CD8-positive, alpha-beta memory T cell (primary cell): ENCODE data around the gene AVP. TPM values are rescaled to one million over a fixed set of nuclear protein-coding genes. Genes with fewer than 3 reads are reported as not detected.
"Not testable (repeated sequence)": the region's sequence is repeated elsewhere in the genome, so short reads cannot be mapped to it uniquely, and the experiment has no call there.

Source experiments
- CTCF ChIA-PET: fragments of 350-600 bp; sonication (Branson Sonifier 250); formaldehyde crosslinking; loops from one replicate; lab custom pipeline; 2021; ENCODE audit warnings: antibody characterized with exemption; lab: Charles Lee
- POLR2A ChIA-PET: fragments of 350-600 bp; sonication (Branson Sonifier 250); formaldehyde crosslinking; loops from one replicate; lab custom pipeline; 2021; ENCODE audit warnings: antibody characterized with exemption; lab: Charles Lee
- DNase-seq, 5 donors: peaks; one replicate each; pipeline versions ENCODE4 v3.0.0 to v3.0.0-alpha.2; 2020 to 2022; ENCODE audit warnings: mixed read lengths in 1 of 5
- H3K27ac ChIP-seq: one replicate; pipeline ENCODE4 v1.7.0; 2013; ENCODE audit warnings: low read depth, mild to moderate bottlenecking, low read length, moderate library complexity
- H3K27me3 ChIP-seq: 2 replicates; pipeline ENCODE4 v1.7.0; 2013; ENCODE audit warnings: low read length, mild to moderate bottlenecking; ENCODE audit not compliant: insufficient read depth, poor library complexity, severe bottlenecking
- H3K36me3 ChIP-seq: 2 replicates; pipeline ENCODE4 v1.7.0; 2013; ENCODE audit warnings: mild to moderate bottlenecking, low read length, moderate library complexity; ENCODE audit not compliant: insufficient read depth
- H3K4me1 ChIP-seq: 2 replicates; pipeline ENCODE4 v1.7.0; 2013; ENCODE audit warnings: mild to moderate bottlenecking, low read length, moderate library complexity; ENCODE audit not compliant: insufficient read depth
- H3K4me3 ChIP-seq: 2 replicates; pipeline ENCODE4 v1.7.0; 2013; ENCODE audit warnings: mild to moderate bottlenecking, low read length
- H3K9me3 ChIP-seq: 2 replicates; pipeline ENCODE4 v1.7.0; 2013; ENCODE audit warnings: mild to moderate bottlenecking, low read length
- H3K27ac Mint-ChIP-seq, 8 donors: one replicate each; pipeline ENCODE4 v1.8.0; 2020 to 2021; ENCODE audit warnings: mixed read lengths in 8 of 8, mild to moderate bottlenecking in 6 of 8, inconsistent platforms in 3 of 8, moderate library complexity in 3 of 8
- H3K27me3 Mint-ChIP-seq, 2 donors: one replicate each; pipeline ENCODE4 v1.8.0; 2020 to 2021; ENCODE audit warnings: mixed read lengths in 2 of 2, mild to moderate bottlenecking in 1 of 2, moderate library complexity in 1 of 2
- H3K36me3 Mint-ChIP-seq, 3 donors: one replicate each; pipeline ENCODE4 v1.8.0; 2020 to 2021; ENCODE audit warnings: mixed read lengths in 3 of 3, inconsistent platforms in 1 of 3, mild to moderate bottlenecking in 1 of 3
- H3K4me1 Mint-ChIP-seq, 3 donors: one replicate each; pipeline ENCODE4 v1.8.0; 2020 to 2021; ENCODE audit warnings: mixed read lengths in 3 of 3, inconsistent platforms in 1 of 3, mild to moderate bottlenecking in 1 of 3
- H3K4me3 Mint-ChIP-seq, 7 donors: one replicate each; pipeline ENCODE4 v1.8.0; 2020 to 2021; ENCODE audit warnings: mixed read lengths in 7 of 7, mild to moderate bottlenecking in 6 of 7, moderate library complexity in 4 of 7, inconsistent platforms in 2 of 7
- H3K9me3 Mint-ChIP-seq, 5 donors: one replicate each; pipeline ENCODE4 v1.8.0; 2020 to 2022; ENCODE audit warnings: mixed read lengths in 5 of 5, mild to moderate bottlenecking in 3 of 5, moderate library complexity in 2 of 5, inconsistent platforms in 1 of 5
- polyA plus RNA-seq: library from polyadenylated mRNA; unstranded; fragments of 300-500 nt; fragmentation: Illumina TruSeq; gene quantifications from one replicate; pipeline ENCODE4 v1.2.3, GENCODE V29; 2021
- total RNA-seq, 2 experiments: library from RNA; stranded (reverse); gene quantifications; one replicate each; pipeline ENCODE4 v1.2.3, GENCODE V29; 2021

AVP gene
- total and polyA plus RNA-seq, 3 experiments from 2014 or later = not detected

DNA sequence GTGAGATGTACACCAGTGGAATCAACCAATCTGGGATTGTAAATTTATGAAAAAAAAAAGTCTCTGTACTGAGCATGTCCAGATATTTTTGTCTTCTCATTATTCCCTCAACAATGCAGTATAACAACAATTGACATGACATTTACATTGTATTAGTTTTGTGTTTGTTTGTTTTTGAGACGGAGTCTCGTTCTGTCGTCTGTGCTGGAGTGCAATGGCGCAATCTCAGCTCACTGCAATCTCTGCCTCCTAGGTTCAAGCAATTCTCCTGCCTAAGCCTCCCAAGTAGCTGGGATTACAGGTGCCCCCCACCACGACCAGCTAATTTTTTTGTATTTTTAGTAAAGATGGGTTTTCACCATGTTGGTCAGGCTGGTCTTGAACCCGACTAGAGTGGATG lies 9.2 kb downstream of the AVP start:
- H3K27ac ChIP-seq, H3K4me3 ChIP-seq, CTCF ChIA-PET, DNase-seq, H3K27ac Mint-ChIP-seq, H3K9me3 Mint-ChIP-seq, H3K27me3 ChIP-seq, H3K9me3 ChIP-seq, H3K4me3 Mint-ChIP-seq, POLR2A ChIA-PET, H3K36me3 Mint-ChIP-seq, H3K36me3 ChIP-seq: not testable (repeated sequence)
- H3K4me1 ChIP-seq = peaks cover 16% of the 10 kb centered on the region
- peaks cover 7 to 16% of the 10 kb centered on the region in 2 donors for H3K27me3 Mint-ChIP-seq
- H3K4me1 Mint-ChIP-seq = peaks cover 12 to 30% (median 15%) of the 10 kb centered on the region in 3 donors

DNA sequence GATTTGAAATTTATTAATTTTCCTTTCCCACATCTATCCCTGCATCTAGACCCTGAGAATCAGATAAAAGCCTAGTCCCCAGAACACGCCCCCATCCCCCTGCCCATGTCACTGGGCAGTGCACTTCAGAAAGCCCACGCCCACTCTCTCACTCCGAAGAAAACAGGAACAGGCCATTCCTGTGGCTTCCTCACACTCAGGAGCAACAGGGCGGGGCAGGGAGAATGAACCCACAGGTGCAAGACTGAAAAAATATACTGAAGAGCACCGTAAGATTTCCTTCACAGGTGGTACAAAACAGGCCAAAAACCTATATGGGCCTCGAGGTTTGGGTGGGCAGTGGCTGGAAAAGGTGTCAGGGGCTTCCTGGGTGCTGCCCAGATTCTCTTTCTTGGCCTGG lies 9.7 kb downstream of the AVP start:
- CTCF ChIA-PET = interaction anchor here (1.4 kb wide), 1 partner anchor 22 kb away, joined by 4 read pairs; no protein-coding TSS in a partner anchor
- no peaks in the 10 kb centered on the region for H3K9me3 ChIP-seq

DNA sequence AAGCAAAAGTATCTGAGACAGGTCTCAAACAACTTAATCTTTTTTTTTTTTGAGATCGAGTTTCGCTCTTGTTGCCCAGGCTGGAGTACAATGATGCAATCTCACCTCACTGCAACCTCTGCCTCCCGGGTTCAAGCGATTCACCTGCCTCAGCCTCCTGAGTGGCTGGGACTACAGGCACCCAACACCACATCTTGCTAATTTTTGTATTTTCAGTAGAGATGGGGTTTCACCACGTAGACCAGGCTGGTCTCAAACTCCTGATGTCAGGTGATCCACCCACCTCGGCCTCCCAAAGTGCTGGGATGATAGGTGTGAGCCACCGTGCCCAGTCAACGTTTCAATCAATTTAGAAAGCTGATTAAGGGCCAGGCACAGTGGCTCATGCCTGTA lies 11.3 kb downstream of the AVP start:
- CTCF ChIA-PET = interaction anchor here (2.5 kb wide), 1 partner anchor 20 kb away, joined by 6 read pairs; no protein-coding TSS in a partner anchor

More for the DNA sequence above, 9.7 kb downstream of the AVP start:
- no peaks in the 10 kb centered on the region for H3K36me3 ChIP-seq
- peaks cover 7 to 11% of the 10 kb centered on the region in 2 donors for H3K27me3 Mint-ChIP-seq
- H3K9me3 Mint-ChIP-seq = no peaks in the 10 kb centered on the region
- peaks cover 16% of the 10 kb centered on the region for H3K4me1 ChIP-seq
- peaks cover 12 to 30% (median 15%) of the 10 kb centered on the region in 3 donors for H3K4me1 Mint-ChIP-seq
- POLR2A ChIA-PET = no interaction called here
- H3K27me3 ChIP-seq = no peaks in the 10 kb centered on the region
- H3K4me3 ChIP-seq = no peak overlapping the region
- peak overlapping the region in 3 of 8 donors; percentile 26 to 69 (median 60) for H3K27ac Mint-ChIP-seq
- H3K36me3 Mint-ChIP-seq = no peaks in the 10 kb centered on the region
- H3K4me3 Mint-ChIP-seq = peak overlapping the region in 1 of 7 donors; percentile 37
- no peak for DNase-seq
- no peak overlapping the region for H3K27ac ChIP-seq

DNA sequence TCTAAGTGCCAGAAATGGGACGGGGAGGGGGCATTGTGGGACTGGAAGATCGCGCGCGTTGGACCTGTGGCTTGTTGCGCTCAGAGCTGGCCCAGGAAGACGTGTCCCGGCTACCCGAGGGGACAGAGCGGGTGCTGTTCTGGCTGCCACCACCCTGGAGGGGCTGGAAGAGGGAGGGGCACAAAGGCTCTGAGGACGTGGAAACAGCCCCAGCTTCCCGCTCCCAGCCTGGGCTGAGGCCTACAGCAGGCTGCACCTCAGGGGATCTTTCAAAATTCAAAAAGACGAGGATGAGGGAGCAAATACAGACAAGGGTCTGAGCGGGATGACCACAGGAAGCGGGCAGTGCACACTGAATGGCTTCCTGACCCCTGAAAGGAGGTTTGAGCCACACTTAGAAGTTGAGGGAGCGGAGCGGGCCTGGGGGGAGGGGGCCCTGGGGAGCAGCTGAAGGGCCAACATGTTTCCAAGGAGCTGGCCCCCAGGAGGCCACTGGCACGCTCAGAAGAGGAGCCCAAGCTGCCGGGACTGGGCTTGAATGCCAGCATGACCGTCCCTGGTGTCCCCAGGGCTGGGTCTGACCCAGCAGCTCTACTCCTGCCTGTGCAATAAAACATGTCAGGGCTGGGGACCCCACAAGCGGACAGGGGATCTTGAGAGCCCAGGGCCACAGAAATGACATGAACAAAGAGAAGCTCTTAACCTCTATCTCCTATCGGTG lies 11.8 kb downstream of the AVP start:
- H3K4me1 ChIP-seq = peaks cover 13% of the 10 kb centered on the region
- H3K4me3 Mint-ChIP-seq = peak overlapping the region; percentile 74 to 89 (median 82)
- H3K27ac ChIP-seq = no peak overlapping the region
- H3K36me3 Mint-ChIP-seq = peaks cover 0 to 4% (median 0%) of the 10 kb centered on the region in 3 donors
- no peaks in the 10 kb centered on the region for H3K9me3 Mint-ChIP-seq
- ChIA-PET POLR2A (no interaction called here), CTCF (interaction anchor here (1.4 to 2.5 kb wide), 2 partner anchors 19 to 20 kb away, joined by 3 to 6 read pairs; no protein-coding TSS in a partner anchor)
- peak overlapping the region in 7 of 8 donors; percentile 39 to 91 (median 85) for H3K27ac Mint-ChIP-seq
- H3K4me1 Mint-ChIP-seq = peaks cover 13 to 27% (median 14%) of the 10 kb centered on the region in 3 donors
- H3K9me3 ChIP-seq = no peaks in the 10 kb centered on the region
- no peaks in the 10 kb centered on the region for H3K27me3 ChIP-seq
- no peak for DNase-seq
- H3K36me3 ChIP-seq = no peaks in the 10 kb centered on the region
- peaks cover 1 to 2% of the 10 kb centered on the region in 2 donors for H3K27me3 Mint-ChIP-seq
- H3K4me3 ChIP-seq = no peak overlapping the region

More for the DNA sequence above, 11.3 kb downstream of the AVP start:
- H3K27me3 Mint-ChIP-seq, H3K27me3 ChIP-seq, H3K4me3 ChIP-seq, H3K36me3 ChIP-seq, DNase-seq, H3K36me3 Mint-ChIP-seq, H3K27ac ChIP-seq, H3K9me3 Mint-ChIP-seq, H3K9me3 ChIP-seq: not testable (repeated sequence)
- POLR2A ChIA-PET = interaction anchor here (0.7 kb wide), 1 partner anchor 15 kb away, joined by 3 read pairs; no protein-coding TSS in a partner anchor
- peaks cover 14 to 30% (median 15%) of the 10 kb centered on the region in 3 donors for H3K4me1 Mint-ChIP-seq
- H3K4me1 ChIP-seq = peaks cover 16% of the 10 kb centered on the region
- peak overlapping the region in 4 of 8 donors; percentile 17 to 57 (median 30) for H3K27ac Mint-ChIP-seq
- peak overlapping the region in 5 of 7 donors; percentile 38 to 86 (median 56) for H3K4me3 Mint-ChIP-seq

DNA sequence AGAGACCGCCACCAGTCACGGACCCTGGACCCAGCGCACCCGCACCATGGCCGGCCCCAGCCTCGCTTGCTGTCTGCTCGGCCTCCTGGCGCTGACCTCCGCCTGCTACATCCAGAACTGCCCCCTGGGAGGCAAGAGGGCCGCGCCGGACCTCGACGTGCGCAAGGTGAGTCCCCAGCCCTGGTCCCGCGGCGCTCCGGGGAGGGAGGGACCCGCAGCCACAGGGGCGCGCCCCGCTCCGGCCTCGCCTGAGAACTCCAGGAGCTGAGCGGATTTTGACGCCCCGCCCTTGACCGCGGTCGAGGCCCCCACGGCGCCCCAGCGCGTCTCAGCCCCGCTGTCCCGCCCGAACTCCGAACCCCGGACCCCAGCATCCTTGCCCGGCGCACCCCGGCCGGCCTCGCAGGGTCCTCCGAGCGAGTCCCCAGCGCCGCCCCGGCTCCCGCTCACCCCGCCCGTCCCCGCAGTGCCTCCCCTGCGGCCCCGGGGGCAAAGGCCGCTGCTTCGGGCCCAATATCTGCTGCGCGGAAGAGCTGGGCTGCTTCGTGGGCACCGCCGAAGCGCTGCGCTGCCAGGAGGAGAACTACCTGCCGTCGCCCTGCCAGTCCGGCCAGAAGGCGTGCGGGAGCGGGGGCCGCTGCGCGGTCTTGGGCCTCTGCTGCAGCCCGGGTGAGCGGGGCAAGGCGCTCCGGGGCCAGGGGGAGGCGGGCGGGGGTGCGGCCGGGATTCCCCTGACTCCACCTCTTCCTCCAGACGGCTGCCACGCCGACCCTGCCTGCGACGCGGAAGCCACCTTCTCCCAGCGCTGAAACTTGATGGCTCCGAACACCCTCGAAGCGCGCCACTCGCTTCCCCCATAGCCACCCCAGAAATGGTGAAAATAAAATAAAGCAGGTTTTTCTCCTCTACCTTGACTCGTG lies 12.7 kb downstream of the AVP start, which contains the start of gene OXT:
Gene OXT, plus strand, starts transcription at position 11 of the 920 bp plus-strand sequence. Its CDS starts 36 bp downstream, at position 47.
- no peaks in the 10 kb centered on the region for H3K9me3 ChIP-seq
- H3K4me3 ChIP-seq = peak within 1 kb of the TSS; percentile 41
- H3K36me3 Mint-ChIP-seq = peaks cover 0 to 4% (median 0%) of the 10 kb centered on the region in 3 donors
- H3K4me1 Mint-ChIP-seq = peaks cover 11 to 20% (median 13%) of the 10 kb centered on the region in 3 donors
- CTCF ChIA-PET = interaction anchor here (1.4 to 2.5 kb wide), 2 partner anchors 18 to 20 kb away, joined by 3 to 6 read pairs; no protein-coding TSS in a partner anchor
- POLR2A ChIA-PET = no interaction called here
- peak within 1 kb of the TSS in 7 of 8 donors; percentile 39 to 92 (median 87) for H3K27ac Mint-ChIP-seq
- H3K9me3 Mint-ChIP-seq = no peaks in the 10 kb centered on the region
- peak within 1 kb of the TSS; percentile 77 to 89 (median 85) for H3K4me3 Mint-ChIP-seq
- peak; percentile 51 to 77 (median 62) for DNase-seq
- peaks cover 9% of the 10 kb centered on the region for H3K4me1 ChIP-seq
- no peak within 1 kb of the TSS for H3K27ac ChIP-seq
- H3K27me3 ChIP-seq = no peaks in the 10 kb centered on the region
- no peaks in the 10 kb centered on the region for H3K27me3 Mint-ChIP-seq
- H3K36me3 ChIP-seq = no peaks in the 10 kb centered on the region

DNA sequence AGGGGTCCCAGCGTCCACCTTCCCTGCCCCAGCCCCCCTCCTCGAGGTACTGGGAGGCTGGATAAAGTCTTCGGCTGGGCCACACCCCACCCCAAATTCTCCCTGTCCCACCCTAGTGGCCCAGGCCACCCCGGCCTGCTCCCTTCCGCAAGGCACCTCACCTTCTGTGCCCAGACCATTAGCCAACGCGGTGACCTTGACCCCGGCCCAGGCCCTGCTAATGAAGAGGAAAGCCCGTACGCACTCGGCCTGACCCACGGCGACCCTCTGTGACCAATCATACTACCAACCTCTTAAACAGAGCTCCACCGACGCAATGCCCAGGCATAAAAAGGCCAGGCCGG lies 13.3 kb downstream of the AVP start:
- H3K36me3 ChIP-seq = no peaks in the 10 kb centered on the region
- H3K27me3 ChIP-seq = no peaks in the 10 kb centered on the region
- CTCF ChIA-PET = interaction anchor here (2.5 kb wide), 1 partner anchor 18 kb away, joined by 6 read pairs; no protein-coding TSS in a partner anchor
- DNase-seq = no peak
- Mint-ChIP-seq H3K27me3 (no peaks in the 10 kb centered on the region), H3K36me3 (peaks cover 0 to 4% (median 0%) of the 10 kb centered on the region in 3 donors), H3K4me1 (peaks cover 11 to 17% (median 11%) of the 10 kb centered on the region in 3 donors), H3K27ac (peak overlapping the region in 4 of 8 donors; percentile 1 to 92 (median 54)), H3K4me3 (peak overlapping the region; percentile 63 to 89 (median 82)), H3K9me3 (no peaks in the 10 kb centered on the region)
- no peak overlapping the region for H3K27ac ChIP-seq
- no peaks in the 10 kb centered on the region for H3K9me3 ChIP-seq
- H3K4me3 ChIP-seq = peak overlapping the region; percentile 41
- POLR2A ChIA-PET = no interaction called here
- H3K4me1 ChIP-seq = peaks cover 6% of the 10 kb centered on the region

DNA sequence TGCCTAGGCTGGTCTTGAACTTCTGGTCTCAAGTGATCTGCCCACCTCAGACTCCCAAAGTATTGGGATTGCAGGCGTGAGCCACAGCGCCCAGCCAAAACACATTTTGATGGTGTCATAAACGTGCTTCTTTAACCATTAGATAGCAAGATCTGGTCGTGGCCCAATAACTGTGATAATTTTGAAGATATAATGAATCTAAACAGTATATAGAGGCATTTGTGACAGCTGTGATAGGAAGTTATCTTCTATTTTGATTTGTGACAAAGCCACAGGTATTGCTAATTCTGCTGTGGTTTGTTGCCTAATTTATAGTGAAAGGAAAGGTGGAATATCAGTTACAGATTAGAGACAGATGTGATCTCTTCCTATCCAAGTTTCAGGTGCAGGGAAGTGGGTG lies 13.8 kb downstream of the AVP start:
- H3K27ac ChIP-seq = no peak overlapping the region
- no peak for DNase-seq
- Mint-ChIP-seq H3K4me1 (peaks cover 11 to 17% (median 11%) of the 10 kb centered on the region in 3 donors), H3K36me3 (peaks cover 0 to 4% (median 0%) of the 10 kb centered on the region in 3 donors), H3K27me3 (no peaks in the 10 kb centered on the region), H3K4me3 (peak overlapping the region; percentile 63 to 89 (median 82)), H3K27ac (peak overlapping the region in 6 of 8 donors; percentile 1 to 92 (median 64)), H3K9me3 (no peaks in the 10 kb centered on the region)
- H3K36me3 ChIP-seq = no peaks in the 10 kb centered on the region
- no peaks in the 10 kb centered on the region for H3K9me3 ChIP-seq
- H3K27me3 ChIP-seq = no peaks in the 10 kb centered on the region
- CTCF ChIA-PET = interaction anchor here (1.0 to 2.5 kb wide), 3 partner anchors 17 to 44 kb away, joined by 3 to 7 read pairs (median 6); no protein-coding TSS in a partner anchor
- POLR2A ChIA-PET = no interaction called here
- H3K4me3 ChIP-seq = no peak overlapping the region
- peaks cover 6% of the 10 kb centered on the region for H3K4me1 ChIP-seq
